ENCODE results near the gene MYBPH.

Gene MYBPH

DNA sequence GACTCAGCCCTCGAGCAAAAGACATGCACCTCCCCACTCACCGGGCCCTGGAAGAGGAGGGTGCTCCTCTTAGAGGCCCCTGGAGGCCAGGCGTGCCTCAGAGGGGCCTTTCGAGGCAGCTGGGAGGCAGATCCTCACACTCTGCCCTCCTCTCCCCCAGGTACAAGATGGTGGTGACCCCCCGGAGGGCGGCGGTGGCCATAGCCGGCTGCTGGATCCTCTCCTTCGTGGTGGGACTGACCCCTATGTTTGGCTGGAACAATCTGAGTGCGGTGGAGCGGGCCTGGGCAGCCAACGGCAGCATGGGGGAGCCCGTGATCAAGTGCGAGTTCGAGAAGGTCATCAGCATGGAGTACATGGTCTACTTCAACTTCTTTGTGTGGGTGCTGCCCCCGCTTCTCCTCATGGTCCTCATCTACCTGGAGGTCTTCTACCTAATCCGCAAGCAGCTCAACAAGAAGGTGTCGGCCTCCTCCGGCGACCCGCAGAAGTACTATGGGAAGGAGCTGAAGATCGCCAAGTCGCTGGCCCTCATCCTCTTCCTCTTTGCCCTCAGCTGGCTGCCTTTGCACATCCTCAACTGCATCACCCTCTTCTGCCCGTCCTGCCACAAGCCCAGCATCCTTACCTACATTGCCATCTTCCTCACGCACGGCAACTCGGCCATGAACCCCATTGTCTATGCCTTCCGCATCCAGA is 10.4 kb downstream of the MYBPH start:
- DNase-seq = no peak

DNA sequence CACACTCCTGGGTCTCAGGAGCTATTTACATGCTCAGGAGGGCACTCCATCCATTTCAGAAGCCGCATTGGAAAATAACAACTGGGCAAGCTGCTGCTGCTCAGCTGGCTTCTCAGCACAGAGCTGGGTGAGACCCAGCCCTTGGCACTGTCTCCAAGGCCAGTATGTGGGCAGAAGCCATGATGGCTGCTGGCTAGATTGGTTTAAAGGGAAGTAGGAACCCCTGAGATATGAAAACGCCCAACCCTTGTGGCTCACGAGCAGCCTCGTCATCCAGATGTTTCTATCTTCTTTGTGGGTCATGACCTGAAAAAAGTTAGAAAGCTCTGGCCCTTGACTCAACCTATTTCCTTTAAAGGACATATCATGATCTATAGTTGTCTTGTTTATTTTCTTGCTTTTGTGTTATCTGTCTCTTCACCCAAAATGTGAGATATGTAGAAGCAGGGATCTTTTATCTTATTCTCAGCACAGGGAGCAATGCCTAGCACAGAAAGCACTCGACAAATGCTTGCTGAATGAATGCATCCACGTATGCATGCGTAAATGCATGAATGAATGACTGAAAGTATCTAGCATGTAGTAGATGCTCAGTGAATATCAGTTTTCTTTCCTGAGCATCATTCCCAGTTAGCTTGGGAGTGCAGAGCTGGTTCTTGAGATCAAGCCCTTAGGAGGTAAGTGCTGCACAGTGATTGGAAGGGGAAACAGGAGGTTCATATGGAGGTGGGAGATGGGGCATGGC is 11.6 kb downstream of the MYBPH start:
- DNase-seq = no peak

DNA sequence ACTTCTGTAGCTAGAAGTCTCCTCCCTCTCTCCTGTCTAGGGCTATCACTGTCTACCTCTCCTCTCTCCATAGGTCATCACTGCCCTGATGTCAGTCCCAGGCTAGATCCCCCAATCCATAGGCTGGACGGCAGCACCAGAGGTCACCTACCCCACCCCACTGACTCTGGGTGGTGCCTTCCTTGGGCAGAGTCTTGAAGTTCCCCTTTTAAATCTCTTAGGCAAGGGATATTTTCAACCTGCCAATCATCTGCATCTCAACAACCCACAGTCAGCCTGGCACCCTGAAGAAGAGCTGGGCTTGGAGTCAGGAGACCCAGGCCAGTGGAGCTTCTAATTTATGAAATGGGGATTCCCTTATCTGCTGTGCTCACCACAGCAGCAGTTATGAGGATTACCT is 13.2 kb downstream of the MYBPH start:
- no peak for DNase-seq

DNA sequence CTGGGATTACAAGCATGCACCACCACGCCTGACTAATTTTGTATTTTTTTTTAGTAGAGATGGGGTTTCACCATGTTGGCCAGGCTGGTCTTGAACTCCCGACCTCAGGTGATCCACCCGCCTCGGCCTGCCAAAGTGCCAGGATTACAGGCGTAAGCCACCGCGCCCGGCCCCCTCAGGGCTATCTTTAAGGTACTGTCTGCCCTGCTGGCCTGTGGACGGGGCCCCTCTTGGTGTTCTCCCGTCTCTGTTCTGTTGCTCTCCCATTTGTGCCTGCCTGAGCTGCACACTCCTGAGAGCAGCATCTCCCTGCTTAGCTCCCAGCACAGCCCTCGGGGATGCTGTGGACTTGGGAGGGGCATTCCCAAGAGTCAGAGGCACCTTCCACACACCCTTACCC is 13.9 kb downstream of the MYBPH start:
- no peak for DNase-seq

DNA sequence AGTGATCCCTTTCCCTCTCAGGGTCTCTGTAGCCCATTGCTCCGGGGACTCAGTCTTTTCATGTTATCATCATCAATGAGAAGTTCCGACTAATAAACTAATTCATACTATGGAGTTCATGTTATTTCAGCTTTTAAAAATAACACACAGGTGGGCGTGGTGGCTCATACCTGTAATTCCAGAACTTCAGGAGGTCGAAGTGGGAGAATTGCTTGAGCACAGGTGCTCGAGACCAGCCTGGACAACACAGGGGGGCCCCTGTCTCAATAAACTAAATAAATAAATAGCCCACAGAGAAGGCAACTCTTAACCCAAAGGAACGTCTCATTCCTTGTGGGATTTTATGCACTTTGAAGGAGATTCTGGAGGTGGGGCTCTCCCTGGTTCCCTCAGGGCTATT is 14.5 kb downstream of the MYBPH start:
- DNase-seq = no peak

DNA sequence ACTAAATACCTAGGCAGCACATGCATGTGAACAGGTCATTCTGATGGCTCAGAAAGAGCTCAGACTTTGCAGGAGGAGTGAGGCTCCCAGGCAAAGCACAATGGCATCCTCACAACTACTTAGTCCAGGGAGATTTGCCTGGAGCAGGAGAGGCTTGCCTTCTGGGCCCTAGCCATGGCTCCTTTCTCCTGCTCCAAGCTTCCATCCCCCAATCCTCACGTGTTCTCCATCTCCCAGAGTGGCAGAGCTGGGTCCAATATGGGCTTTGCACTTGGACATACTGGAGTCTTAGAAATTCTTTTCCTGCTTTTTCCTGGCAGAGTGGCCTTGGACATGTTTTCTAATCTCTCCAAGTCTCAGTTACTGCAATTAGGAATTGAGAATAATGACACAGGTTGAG is 15.8 kb downstream of the MYBPH start:
- DNase-seq = no peak

DNA sequence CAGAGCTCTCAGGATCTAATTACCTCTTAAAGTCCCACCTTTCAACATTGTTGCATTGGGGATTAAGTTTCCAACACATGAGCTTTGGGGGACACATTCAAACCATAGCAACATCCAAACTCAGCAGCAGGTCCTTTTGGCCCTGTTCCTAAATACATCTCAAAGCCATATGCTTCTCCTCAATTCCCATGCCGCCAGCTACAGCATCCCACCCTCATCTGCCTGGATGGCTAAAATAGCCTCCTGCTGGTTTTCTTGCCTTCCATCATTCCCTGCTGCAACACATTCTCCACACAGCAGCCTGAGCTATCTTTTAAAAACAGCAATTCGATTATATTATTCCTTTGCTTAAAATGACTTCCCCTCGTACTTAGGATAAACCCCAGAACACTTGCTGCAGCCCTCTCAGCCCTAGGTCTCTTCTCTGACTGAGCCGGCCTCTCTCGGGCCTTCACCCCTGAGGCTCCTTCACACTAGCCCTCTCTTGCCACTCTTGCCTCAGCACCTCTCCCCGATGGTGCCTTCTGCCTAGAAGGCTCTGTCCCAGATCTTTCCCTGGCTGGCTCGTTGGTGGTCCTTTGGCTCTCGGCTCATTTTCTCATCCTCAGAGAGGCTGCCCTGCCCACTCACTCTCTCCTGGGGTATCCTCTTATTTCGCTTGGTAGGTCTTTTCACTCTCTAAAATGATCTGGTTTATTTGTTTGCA is 16.5 kb downstream of the MYBPH start:
- no peak for DNase-seq

DNA sequence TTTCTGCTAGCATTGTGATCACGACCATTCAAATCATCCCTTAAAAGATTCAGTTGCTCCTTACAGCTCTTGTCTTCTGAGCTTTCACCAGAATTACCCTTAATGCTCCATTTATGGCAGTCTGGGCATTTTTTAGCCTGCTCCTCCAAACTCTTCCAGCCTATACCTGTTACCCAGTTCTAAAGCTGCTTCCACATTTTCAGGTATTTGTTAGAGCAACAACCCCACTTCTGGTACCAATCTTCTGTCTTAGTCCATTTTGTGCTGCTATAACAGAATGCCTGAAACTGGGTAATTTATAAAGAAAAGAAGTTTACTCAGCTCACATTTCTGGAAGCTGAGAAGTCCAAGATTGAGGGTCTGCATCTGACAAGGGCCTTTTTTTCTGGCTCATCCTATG is 17.2 kb downstream of the MYBPH start:
- no peak for DNase-seq

DNA sequence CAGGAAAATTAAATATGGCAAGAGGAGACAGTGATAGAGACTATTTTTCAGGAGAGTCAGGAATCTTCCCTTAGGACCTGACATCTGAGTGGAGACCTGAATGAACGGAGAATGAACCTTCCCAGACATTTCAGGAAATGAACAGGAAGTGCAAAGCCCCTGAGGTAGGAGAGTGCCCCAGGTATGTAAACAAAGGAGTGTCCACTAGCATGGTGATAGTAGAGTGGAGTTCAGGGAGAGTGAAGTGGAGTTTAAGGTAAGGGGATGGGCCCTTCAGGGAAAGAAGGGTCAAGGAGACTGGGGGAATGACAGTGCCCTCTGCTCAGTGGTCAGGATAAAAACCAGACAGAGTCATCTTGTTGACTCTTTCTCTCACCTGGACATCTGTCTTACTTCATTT is 19.3 kb downstream of the MYBPH start:
- DNase-seq = no peak

DNA sequence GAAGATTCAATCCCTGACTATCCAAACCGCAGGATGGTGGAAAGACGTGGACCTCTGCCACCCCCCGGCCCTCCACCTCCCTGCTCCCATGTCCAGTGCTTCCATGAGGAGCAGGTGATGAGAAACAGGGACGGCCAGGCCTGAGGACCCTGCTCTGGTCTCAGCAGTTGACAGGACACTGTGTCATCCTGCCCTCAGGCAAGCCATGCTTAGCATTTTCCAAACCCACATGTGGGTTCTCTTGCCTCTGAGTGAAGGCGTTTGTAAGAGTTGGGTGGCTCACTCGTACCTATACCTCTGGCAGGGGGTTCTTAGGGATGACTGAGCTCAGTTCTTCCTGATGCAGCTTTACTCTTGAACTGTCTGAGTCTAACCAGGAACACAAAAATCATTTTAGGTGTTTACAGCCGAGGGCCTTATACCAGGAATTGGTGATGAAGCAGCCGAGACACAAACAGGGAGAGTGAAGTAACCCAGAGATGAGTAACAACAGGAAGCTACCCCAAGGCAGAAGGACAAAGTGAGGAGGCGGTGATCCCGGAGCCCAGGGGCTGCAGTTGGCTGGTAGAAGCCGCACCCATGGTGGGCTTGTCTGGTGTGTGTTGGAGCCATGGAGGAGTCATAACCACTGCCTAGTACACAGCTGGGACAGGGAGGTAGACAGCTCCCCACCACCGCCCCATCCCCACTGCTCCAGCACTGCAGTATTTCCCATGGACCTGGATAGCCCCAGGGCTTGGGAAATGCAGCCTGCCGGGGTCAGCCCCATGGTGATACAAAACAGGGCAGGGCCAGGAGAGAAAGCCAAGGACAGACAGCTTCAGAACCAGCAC is 21.4 kb downstream of the MYBPH start:
- DNase-seq = no peak

DNA sequence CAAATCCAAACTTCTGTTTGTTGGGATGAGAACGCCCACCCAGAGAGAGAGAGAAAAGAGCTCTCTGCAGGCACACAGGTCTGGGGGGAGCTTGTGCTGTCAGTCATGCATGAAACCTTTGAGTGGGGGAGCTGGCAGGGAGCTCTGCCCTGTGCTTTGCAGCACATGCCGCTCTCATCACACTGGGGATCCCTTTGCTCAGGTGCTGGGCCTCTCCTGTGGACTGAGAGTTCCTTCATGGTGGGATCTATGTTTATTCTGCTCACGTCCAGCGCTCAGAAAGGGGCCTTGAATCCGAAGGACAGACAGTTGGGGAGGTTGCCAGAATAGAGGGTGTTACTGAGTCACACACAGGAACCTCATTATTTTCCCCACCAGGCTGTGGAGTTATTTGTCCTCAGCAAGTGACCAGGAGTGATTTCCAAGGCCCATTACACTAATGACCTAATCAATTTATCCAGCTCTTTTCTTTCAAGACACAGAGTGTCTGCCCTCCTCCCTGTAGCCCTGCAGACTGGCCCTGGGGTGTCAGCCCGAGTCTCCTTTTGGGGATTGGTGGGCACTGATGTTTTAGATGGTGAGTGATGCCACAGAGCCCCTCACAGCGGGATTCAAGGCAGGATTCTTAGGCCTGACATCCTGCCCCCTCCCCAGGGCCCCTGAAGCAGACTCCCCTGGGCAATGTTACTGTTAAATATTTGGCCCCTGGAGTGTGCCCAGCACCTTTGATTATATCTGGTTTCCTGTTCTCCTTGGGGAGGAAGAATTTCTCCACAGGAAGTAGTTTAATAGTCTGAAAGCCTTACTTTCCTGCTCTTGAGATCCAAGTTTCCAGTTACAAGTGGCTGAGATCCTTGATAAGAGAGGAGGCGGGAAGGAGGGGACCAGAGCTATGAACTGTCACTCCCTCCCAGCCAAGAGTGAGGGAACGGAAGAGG is 22.3 kb downstream of the MYBPH start:
- DNase-seq = no peak

DNA sequence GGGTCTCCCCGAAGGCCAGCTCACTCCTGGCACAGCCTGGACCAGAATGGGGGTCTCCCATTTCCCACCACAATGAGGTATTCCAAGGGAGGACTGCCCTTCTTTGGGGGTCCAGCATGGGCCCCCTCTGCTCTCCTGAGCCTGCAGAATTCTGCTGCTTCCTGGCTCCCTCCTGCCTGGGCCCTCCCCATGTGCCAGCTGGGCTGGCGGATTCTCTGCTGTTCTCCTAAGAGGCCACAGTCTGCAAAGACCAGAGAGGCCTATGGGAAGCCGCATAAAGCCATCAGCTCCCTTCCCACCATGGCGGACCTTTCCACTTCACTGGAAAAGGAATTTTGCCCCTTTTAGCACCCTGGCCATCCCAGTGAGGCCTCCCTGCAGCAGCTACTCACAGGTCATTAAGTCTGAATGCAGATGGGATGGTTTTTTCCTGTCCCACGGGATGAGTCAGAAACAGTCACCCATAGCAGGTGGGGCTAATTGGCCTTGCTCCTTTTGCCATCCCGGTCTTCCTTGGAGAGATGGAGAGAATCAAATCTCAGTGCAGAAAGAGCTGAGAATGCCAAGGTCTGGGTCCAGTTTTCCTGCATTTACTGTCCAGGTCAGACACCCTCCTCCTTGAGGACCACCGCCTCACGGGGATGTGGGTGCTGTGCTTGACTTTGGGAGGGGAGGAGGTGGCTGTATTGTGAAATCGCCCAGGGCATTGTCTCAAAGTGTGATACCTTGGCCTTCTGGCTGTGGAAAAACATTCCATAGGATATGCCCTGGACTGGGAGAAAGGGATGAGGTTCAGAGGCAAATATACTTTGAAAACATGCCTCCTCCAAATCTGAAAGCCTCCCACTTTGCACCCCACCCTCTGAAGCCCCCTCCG is 23.2 kb downstream of the MYBPH start:
- DNase-seq = no peak

DNA sequence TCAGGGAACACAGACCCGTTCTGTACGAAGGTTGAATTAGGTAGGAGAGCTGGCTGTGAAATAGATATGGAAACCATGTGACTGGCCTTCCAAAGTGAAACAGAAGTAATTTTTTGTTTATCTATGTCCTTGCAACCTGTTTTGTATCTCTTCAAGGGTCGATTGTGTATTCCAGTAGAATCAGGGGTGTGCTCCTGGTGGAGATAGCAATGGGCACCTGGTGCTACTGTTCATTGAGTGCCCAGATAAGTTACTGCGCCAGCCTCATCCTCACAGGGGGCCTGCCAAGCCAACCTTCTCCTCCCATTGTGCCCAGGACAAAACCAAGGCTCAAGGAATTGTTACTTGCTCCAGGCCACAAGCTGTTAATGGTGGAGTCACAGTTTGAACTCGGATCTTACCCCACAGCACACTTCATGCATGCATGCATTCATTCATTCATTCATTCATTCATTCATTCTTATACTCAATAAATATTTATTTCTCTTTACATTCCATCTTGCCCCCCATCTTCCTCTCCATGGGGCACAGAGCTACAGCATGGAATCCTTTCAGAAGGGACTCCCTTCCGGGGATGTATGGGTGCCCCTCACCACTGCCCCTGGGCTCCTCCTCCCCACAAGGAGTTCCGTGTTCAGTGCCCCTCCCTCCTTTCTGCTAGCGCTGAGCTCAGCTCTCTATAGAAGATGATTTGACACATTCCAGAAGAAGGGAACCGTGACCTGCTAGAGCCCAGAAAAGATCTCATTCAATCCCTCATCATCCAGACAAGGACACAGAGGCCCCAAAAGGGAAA is 24.1 kb downstream of the MYBPH start:
- DNase-seq = no peak

DNA sequence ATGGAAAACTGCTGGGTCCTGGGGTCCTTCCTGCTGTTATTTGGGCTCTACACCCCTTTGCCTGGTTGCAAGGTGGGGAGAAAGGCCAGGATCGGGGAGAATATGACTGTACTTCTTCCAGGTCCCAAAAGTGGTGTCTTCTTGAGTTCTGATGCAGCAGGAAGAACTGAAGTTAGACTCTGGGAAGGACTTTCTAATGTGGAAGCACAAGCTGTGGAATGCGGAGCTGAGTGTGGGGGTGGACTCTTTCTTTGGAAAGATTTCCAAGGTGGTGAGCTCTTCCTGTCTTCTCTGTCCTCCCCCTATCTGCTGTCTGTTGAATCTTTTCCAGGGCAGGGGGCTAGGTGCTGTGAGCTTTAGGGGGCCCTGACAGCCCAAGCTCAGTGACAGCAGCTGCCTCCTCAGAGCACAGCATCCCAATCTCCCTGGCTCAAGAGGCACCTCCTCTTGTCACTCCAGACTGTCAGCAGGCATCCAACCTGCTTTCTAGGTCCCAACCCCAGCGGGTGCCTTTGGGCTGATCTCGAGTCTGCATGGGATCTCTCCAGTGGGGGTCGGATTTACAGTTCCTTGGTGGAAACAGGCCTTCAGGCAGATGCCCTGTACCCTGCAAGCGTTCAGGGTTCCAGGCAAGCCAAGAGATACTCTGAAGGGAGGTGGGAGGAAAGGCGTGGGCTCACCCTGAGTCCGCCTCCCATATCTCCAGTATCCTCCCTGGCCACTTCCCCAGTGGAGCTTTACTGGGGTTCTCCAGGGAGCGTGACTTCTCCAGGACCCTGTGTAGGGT is 24.9 kb downstream of the MYBPH start:
- no peak for DNase-seq

DNA sequence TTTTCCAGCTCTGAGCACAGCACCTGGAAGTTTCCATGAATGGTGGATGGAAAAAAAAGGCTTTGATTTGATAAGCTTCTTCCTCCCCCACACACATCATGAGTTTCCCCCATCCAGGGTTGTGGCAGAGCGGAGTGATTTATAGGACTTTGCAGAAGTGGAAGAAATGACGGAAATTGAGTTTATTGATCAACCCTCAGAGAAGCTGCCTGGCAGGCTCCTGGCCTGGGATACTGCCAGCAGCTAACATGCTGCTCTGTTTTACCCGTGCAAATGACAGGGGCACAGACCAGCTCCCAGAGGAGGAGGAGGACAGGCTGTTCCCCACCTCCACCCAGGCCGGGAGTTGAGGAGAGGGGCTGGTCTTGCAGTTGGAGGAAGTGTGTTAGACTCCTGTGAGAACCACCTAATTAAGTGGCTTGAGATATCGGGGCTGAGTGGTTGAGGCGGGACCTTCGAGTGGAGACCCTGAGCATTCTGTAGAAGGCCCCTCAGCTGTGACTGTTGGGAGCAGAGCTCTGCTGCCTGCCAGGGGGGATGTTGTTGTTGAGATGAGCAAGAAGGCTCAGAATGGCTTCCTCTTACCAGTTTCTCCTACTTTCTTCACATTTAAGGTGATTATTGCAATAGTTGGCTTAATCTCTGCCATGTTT is 26.3 kb downstream of the MYBPH start:
- no peak for DNase-seq

DNA sequence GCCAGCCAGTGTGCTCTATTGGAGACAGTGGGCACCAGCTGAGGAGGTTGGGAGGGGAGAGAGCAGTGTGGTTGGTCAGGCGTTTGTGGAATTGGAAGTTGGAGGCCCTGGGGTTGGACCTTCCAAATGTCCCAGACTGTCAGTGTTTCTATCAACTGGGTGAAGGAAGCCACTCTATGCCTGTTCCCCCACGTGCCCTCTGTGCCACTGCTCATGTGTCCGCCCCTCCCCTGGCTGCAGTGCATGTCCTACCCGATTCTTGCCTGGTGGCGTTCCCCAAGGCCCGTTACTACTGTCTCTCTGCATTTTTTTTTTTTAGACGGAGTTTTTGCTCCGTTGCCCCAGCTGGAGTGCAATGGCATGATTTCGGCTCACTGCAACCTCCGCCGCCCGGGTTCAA is 27.0 kb downstream of the MYBPH start:
- no peak for DNase-seq

DNA sequence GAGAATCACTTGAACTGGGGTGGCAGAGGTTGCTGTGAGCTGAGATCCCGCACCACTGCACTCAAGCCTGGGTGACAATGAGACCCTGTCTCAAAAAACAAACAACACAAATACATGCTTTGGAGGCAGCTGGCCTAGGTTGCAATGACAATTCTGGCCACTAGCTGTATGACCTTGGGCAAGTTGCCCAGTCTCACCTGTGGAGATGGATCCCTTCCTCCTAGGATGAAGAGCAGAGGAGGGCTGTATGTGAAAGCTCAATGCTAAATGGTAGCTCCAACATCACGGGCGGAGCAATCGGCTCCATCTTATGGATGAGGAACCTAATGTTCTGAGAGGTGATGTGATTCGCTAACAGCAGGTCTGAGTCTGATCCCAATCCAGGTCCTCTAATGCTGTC is 27.5 kb downstream of the MYBPH start:
- no peak for DNase-seq

DNA sequence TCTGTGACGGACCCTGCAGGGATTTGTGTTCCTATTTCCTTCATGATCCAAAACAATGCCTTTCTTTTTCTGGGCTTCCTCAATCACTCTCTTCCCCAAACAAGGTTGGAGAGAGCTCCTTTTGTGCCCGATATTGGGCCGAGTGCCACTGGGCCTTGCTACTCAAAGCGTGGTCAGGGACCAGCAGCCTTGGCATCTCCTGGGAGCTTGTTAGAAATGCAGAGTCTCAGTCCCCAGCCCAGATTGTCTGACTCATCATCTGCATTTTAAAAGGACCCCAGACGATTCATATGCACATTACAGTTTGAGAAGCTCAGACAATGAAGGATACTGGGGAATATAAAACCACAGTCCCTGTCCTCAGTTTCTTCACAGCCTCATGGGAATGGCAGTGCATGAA is 28.2 kb downstream of the MYBPH start:
- DNase-seq = no peak

DNA sequence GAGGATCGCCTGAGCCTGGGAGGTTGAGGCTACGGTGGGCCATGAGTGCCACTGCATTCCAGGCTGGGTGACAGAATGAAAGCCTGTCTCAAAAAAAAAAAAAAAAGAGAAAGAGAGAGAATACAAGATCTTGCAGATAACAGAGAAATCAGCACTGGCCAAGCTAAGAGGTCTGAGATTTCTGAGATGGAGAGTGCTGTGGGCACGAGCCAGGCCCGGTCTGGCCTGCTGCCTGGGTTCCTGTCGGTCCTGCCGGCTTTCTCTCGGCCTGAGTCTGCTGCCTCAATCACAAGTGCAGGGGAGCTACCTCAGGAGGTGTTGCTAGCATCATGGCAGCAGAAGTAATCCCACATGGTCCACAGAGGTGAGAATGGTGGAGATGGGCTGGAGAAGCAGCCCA is 29.1 kb downstream of the MYBPH start:
- no peak for DNase-seq
